T1000 (cell line): ENCODE results near the gene SEMA5B.

ENCODE experiments used
- DNase-seq: peaks from one replicate; lab custom pipeline; 2025; ENCODE audit warnings: mixed read lengths; lab: John Stamatoyannopoulos, UW

Gene SEMA5B

GRCh38 chr3:122994954-122995353 lies 32.6 kb downstream of the SEMA5B start:
- DNase-seq: no peak

DNA sequence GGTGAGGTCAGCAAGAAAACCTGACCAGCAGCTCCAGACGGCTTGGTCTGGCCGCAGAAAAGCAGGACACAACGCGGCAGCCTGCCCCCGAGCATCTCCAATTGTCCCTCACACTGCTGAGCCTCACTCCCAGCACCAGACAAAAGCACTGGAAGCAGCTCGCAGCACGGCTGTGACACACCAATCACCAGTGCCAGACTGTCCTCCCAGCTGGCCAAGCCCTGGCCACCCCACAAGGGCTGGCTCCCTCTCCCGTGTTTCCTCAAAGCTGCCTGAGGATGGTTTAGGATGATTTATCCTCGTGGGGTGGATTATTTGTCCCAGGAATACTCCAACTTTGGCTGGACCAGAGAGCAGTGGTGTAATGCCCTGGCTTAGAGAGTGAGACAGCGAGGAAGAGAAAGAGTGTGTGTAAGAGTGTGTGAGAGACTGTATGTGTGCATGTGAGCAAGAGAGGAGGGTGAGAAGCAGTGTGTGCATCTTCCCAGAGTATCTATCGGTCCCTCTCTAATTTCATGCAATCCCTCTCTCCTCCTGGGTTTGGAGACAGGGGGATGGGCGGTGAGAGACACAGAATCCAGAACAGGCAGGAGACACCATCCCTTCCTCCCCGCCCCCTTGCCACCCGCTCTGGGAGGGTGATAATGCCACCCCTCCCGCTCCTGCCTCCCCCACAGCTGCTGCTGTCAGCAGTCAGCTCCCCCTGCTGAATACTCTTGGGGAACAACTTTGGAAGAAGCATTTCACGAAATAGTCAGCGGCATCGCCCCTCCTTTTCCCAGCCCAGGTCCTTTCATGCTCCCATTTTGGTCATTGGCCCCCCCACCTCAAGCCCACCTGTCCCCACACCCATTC lies 34.2 kb downstream of the SEMA5B start:
- no peak for DNase-seq

DNA sequence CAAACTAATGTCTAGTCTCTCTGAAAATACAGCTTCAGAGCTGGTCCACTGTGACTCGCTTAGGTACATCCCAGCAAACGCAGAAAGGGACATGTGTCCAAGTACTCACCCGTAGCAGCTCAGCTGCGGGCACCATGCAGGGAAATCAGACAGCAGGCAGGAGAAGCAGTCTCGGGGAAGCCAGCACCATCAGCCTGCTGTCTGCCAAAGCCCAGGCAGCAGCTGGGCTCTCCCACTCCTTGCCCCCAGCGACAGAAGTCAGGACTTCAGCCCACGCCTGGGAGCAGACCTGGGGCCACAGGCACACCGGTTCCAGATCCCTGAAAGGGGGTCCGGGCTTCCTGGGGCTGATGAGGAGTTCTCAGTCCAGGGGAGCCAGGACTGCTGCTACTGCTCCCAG lies 34.9 kb downstream of the SEMA5B start:
- no peak for DNase-seq

- no peak for DNase-seq
Measured at GRCh38 chr3:122992133-122992532, 35.4 kb downstream of the SEMA5B start.

DNA sequence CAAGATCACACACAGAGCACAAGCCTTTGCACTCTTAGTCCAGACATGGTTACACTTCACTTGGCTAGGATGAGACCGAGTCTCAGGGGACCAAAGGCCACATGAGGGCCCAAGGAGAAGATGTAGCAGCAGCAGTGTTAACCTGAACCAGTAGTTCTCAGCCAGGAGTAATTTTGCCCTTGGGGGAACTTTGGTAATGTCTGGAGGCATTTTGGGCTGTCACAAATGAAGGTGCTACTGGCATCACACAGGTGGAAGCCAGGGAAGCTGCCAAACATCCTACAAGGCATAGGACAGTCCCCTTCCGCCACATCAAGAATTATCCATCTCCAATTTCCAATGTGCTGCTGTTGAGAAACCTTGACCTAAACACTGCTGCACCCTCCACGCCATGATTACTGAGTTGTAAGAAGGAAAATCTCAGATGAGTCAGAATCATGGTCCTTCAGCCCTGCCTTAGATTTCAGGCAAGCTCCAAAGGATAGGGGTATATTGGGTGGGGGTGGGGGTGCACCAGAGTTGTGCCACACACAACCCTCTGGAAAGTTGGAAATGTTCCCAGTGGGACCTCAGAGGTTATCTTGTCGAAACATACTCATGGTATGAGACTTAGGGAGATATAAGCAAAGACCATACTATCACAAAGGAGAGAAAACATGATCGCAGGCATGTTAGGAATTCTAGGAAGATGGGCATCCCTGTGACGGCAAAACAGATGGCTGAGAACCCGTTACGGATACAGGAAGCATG lies 36.2 kb downstream of the SEMA5B start:
- no peak for DNase-seq

DNA sequence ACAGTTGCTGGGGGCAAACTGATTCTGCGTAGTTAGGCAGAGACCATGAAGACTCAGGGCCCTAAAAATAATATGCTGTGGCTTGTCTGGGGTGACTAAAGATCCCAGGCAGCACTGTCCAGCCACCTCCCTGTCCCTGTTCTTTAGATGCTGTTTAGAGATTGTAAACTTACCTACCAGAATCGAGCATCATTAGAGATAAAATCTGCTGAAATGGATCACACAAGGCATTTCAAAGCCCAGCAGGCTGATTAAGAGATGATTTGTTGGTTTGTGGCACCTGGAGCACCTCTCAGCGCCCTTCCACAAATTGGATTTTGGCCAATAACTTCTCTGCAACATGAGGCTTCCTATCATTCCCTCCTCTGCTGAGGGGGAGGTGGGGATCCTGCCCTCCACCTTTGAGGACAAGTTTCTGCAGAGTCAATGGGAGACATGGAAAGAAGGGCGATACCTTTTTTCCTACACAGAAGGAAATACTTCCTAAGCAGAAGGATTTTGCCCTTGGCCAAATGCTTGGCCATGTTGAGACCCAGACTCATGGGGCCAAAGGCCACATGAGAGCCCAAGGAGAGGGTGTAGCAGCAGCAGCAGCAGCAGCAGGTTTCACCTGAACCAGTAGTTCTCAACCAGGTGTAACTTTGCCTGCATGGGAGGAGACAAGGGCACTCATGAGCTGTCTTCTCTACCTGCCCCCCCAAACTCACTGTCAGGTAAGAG lies 37.5 kb downstream of the SEMA5B start:
- DNase-seq: no peak

DNA sequence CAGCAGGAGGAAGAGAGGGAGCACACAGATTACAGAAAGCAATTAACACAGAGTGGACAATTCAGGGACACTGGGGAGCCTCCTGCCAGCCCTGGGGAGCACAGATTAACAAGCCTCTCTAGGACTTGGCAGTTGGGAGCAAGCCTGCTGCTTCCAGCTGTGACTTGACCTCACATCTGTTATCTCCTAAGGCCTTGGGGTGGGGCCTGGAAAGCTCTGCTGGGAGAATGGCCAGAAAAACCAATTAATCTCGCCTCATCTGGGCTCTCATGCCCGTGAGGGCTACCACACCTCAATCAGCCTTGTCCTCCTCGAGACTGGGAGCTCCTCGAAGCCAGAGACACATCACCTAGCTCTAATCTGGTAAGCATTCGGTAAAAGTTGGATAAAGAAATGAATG lies 39.1 kb downstream of the SEMA5B start:
- DNase-seq: no peak

GRCh38 chr3:122987736-122988319 lies 39.7 kb downstream of the SEMA5B start:
- no peak for DNase-seq

- DNase-seq: no peak
Measured at GRCh38 chr3:122987231-122987630, 40.3 kb downstream of the SEMA5B start.

GRCh38 chr3:122986693-122987179 lies 40.8 kb downstream of the SEMA5B start:
- no peak for DNase-seq

GRCh38 chr3:122985539-122985938 lies 42.0 kb downstream of the SEMA5B start:
- no peak for DNase-seq

DNA sequence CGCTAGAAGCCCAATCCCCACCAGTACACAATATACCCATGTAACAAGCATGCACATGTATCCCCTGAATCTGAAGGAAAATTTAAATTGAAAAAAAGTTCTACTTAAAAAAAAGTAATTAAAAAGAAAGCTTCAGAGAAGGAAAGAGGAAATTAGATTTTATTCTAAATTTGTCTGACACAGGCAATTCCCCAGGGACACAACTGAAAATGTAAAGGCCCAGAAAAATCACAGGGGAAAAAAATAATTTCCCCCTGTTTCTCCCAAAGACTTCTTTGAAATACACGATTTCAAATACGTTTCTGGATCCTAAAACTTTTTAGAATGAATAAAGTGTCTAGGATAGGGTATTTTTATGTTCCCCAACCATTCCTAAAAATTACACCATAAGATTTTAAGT lies 42.9 kb downstream of the SEMA5B start:
- DNase-seq: no peak

GRCh38 chr3:122984007-122984406 lies 43.6 kb downstream of the SEMA5B start:
- DNase-seq: no peak

DNA sequence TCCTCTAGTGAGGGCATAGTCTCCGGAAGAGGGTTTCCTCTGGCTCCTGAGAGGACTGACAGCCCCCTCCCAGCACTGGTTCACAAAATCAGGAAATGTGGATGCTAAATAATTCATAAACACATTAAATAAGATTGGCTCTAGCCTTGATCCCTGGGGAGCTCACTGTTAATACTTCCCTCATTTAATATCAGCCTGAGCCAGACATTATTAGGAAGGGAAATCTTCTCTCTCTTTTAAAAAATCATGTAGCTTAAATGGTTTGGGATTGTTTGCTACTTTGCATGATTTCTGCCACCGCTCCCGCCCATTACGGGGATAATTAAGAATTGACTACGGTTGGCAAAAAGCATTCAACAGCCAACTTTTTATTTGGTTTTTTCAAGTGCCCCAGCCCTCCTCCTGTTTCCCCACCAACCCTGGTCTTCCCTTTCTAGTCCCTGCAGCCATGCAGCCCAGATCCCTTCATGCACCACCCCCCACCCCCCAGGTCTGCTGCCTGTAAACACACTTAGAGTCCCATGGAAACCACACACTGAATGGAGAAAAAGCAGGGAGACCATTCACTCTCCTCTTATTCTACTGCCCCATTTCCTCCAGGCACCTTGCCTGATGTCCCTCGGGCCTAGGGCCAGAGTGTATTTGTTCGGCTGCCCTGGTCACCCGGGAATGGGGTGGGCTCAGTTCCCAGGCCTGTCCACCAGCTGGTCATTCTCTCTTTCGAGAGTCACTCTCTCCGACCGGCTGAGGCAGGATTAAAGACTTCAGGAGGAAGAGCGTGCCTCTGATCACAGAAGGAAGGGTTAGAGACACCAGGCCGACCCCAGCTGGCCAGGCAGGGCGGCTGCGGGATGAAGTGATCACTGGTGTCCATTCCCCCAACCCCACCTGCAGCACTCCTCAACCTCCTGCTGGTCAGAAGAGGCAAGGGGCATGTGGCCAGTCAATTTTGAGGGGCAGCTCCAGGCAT lies 45.1 kb downstream of the SEMA5B start:
- no peak for DNase-seq

DNA sequence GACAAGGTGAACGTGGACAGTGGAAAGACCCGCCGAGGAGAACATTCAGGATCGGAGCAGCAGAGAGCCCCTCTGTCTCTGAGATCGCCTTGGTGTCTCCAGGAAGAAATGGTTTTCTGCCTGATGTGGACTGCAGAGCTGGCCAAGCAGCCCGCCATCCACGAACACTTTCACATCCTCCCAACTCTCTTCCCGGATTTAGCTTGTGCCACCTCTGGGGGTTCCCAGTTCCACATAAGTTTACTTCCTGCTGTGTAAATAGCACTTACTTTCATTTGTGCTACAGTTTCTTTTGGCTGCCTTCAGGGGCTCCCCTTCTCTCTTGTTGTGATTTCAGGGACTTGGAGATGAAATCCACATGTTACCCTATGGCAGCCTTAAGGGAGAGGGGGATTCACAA lies 48.4 kb downstream of the SEMA5B start:
- no peak for DNase-seq

DNA sequence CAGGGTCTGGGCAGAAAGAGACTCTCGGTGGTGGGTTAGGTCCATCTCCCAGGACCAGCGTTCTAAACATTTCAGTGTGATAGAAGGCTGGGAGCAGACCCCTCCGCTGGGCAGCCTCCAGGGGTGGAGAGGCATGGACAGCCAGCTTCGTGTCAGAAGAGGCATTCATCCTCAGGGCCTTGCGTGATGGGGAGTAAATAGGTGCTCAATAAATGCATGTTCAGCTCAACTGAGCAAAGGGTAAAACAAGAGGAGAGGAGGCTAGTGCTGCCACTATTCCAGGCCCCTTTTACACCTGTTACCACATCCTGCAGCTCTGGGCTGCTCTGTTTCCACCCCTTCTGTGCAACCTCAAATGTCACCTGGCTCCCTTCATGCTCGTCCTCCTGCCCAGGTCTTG lies 49.0 kb downstream of the SEMA5B start:
- no peak for DNase-seq

- peak; percentile 74 for DNase-seq
Measured at GRCh38 chr3:122977746-122978466, 49.7 kb downstream of the SEMA5B start.

- DNase-seq: no peak
Measured at GRCh38 chr3:122975924-122976293, 51.7 kb downstream of the SEMA5B start.

- DNase-seq: no peak
Measured at GRCh38 chr3:122975163-122975923, 52.2 kb downstream of the SEMA5B start.

DNA sequence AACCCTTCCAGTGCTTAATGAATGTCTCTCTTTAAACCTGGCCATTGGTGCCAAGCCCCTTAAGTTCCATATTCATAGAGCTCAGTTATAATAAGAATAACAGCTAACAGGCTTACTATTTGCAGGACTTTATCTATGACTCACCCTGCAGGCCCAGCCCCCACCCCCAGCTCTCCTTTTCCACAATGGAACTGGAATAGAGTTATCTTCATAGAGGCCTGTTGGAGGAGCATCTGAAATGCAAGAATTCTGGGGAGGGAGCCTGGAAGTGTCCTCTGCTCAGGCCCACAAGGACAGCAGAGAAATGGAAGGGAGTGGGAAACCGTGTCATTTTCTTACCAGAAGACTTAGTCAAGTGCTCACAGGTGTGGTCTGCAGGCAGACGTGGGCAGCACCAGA lies 52.8 kb downstream of the SEMA5B start:
- no peak for DNase-seq
